GM19193 (cell line): ENCODE data around the gene NECTIN4.

Source experiments
- POLR2A ChIP-seq: IDR thresholded peaks from 4 replicates; pipeline ENCODE4 v1.6.1; 2011; ENCODE audit not compliant: insufficient read depth, insufficient read length; ENCODE audit errors: extremely low read depth

NECTIN4 gene

DNA sequence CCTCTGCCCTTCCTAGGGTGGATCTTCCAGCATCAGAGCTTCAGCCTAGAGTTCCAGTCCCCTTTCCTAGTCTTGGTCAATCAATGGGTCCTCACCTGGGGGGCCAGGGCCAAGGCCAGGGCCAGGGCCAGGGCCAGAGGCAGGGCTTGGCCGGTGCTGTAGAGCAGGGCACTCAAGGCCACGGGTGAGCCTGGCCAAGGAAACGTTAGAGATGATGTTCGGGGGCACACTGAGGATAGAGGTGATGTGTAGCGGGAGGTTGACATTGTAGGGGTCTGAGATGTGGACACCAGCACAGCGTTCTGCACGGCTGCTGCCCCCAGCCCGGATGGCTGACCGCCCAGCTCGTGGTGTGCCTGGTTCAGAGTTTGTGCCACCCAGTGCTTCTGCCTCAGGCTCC is 38.1 kb downstream of the NECTIN4 start:
- TF ChIP-seq POLR2A = no peak

DNA sequence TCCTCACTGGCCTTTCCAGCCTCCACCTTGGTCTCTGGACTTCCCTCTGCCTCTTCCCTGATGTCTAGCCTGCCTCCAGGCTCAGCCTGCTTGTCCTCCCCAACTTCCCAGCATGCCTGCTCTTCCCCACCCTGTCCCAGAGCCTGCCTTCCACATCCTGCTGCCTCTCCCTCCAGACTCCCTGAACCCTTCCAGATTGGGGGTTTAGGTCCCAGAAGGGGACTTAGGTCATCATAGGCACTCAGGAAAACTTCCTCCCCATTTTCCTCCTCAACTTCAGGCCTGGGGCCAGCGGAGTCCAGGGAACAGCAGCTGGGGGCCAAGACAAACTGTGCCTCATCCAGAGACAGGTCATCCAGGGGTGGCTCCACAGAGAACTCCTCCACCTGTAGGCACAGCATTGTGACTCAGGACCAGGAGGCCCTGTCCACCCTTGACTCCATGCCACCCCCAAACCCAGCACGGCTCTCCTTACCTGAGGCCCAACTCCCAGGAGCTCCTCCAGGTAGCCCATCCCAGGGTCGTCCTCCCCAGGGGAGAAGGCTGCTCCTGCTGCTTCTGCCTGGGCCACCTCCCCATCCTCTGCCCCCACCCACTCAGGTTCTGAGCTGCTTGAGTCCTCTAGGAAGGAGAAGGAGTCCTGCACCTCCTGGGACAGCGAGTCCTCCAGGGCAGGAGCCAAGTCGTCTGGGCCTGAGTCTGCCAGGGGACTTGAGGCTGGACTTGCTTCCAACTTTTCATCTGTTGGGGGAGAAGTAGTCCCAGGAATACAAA is 40.2 kb downstream of the NECTIN4 start:
- TF ChIP-seq POLR2A = no peak

DNA sequence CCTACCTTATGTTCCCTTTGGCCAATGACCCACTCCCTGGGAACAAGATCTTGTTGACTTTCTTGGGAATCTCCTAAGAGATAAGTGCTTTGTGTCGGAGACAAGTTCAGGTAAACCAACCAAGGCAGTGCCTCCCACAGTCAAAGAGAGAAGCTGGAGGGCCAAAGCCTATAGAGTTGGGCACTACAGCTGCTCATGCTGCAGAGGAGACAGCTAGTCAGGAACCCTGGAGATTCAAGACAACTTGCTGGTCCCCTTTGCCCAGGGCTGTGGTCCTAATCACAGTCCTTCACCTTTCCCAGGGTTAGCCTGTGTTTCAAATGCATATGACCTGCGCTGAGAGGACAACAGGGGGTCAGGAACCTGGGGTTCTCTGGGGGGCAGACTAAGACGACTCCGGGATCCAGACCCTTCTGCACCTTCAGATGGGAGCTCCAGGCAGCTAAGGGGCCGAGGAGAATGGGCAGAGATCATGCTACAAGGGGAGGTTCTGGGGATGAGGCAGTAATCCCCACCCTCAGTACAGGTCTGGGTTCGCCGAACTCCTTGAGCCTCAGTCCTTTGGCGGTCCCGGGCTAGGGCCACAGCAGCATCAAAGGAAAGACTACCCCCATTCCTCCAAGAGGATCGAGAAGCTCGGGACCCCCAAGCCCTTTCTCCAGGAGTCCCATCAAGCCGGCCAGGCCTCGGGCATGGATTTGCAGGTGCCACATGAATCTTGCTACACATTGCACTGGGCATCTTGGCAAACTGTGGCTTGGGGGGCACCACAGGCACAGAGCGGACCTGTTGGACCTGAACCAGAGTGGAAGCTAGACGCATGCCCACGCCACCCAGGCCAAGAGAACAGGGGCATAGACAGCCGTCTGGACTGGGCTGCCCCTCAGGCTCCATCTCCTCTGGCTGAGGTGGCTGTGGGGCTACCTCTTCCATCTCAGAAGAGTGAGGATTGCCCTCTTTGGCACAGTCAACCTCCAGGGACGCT is 41.6 kb downstream of the NECTIN4 start:
- TF ChIP-seq POLR2A = no peak

DNA sequence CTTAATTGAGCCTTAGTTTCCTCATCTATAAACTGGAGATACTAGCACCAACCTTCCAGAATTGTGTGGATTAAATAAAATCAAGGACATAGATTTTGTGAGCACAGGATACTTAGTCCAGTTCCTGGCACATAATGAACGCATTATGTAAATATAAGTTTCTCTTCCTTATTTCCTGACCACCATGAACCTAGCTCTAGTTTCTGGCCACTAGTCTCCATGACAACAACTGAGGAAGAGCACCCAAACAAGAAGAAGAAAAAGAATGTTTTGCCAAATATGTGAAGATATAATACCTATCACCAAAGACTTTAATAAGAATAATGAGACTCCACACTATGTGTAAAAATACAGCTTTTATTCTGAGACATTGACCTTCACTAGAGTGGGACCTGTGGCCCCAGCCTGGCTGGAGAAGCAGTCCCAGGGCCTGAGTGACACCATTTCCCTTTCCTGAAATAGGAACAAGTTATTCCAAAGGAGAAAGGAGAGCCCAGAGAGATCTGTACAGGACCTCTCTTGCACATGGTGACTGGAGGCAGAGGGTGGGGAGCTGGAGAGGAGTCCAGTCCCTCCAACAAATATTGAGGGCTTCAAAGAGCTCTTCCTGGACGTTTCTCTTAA is 42.6 kb downstream of the NECTIN4 start:
- TF ChIP-seq POLR2A = peak; percentile 7

DNA sequence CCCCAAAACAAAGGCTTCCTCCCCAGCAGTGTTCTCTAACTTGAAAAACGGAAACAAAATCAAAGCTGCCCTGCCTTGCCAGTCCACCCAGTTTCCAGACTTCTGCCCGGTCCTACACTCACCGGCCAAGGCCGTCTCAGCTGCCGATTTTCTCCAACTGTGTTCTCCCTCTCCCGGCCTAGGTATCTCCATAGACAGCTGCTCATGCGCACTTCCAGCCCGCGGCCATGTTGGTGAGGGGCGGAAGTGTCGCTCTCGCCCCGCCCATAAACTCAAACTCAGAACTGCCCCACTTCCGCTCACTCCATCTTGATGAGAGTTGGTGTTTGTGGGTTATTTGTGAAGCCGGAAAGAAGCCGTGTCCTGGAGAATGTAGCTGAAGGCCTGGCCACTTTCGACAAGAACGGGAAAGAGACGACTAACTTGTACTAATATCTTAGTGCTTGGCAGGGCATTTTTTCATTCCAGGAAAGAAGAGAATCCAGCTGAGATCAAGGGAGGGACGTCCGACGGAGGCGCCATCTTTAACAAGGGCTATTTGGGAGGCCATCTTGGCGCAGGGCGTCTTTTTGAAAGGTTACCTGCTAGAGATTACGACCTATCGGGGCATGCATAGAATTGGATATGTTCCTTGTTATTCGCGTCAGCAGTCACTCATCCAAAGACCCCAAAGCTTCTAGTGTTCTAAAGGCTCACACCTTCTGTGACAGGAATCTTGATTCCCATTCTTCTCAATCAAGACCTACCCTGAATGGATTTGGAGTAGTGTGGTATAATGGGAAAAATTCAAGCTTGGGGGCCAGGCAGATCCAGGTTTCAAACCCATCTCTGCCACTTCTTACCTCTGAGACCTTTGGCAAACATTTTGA is 43.4 kb downstream of the NECTIN4 start, which contains the start of gene USF1:
Gene USF1 (minus strand): TSS at position 242 of the 869 bp plus-strand sequence. CDS start 2,702 bp downstream, outside the sequence.
- TF ChIP-seq POLR2A = peak; percentile 76

DNA sequence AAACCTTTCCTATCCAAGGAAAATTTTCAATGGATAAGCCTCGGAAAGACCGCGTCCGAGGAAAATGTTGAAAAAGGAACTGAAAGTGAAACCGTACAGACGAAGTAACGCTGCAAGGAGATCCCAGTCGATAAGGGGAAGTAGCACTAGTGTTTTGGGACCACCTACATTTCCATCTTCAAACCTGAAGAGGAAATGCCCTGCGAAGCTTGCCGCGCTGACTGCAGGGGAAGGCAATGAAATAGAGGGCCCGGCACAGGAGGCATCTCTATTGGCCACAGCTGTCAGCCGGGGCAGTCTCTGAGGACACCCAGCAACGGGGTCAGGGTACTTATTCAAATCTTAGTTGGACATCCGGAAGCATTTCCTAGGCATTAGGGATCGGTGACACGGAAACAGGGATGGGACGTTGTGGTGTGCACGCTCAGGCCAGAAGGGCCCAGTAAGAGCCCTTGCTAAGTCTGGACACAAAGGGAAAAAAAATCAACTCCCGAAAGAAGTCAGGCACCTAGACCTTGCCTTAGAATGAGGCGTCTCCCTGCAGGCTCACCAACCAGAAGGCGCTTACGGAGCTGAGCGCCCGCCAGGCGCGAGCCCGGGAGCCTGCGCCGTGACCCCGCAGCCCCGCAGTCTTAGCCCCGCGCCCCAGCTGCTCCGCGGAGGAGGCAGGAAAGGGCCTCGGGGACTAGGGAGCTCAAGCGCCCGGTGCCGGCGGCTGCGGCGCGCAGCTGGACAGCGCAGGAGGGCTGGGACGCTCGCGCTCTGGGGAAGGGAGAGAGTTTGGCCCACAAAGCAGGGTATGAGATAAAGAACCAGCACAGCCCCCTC is 44.2 kb downstream of the NECTIN4 start:
- peak; percentile 64 for TF ChIP-seq POLR2A

DNA sequence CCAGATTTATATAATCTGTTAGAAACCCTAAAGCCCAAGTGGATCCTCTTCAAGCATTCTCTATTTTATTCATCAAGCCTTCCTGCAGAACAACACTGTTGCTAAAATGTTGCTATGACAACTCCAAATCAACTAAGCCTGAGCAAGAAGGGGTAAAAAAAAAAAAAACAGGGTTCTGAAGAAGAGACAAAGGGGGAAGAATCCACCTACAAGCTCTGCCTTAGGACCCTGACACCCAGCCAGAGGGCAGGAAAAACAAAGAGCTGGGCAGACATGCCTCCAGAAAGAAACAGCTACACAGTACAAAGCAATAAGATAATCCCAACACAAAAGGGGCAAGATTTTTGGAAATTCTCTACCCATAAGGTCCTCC is 44.8 kb downstream of the NECTIN4 start:
- no peak for TF ChIP-seq POLR2A

DNA sequence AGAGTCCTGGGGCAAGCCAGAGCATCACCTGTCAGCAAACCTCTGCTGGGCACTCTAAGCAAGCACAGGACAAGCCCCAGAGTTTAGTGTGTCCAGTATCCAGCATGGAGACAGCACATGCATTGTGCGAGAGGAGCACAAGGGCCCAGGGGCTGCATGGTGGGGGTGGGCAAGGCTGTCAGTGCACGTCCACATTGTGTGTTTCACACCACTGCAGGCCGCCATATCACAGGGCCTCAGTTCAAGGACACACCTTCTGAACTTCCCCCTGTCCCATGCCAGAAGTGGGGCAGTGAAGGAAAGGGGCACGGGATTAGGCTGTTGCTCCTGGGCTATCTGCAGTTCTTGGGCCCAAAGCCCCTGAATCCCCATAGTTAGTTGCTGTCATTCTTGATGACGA is 49.8 kb downstream of the NECTIN4 start:
- no peak for TF ChIP-seq POLR2A

DNA sequence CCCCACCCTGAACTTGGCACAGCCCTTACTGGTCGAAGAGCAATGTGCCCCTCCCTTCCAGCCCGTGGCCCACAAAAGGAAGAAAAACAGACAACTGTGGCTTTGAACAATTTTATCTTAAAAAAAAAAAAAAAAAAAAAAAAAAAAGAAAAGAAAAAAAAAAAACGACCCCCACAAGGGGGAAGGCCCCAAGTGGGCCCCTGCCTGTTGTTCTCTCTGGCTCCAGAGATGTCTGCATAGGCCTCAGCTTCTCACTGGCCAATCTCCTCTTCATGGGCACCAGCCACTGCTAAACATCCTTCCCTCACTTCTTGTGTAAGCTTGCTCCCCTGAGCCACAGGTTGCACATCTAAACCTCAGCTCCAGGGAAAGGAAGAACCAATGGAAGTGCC is 50.2 kb downstream of the NECTIN4 start:
- TF ChIP-seq POLR2A = no peak

DNA sequence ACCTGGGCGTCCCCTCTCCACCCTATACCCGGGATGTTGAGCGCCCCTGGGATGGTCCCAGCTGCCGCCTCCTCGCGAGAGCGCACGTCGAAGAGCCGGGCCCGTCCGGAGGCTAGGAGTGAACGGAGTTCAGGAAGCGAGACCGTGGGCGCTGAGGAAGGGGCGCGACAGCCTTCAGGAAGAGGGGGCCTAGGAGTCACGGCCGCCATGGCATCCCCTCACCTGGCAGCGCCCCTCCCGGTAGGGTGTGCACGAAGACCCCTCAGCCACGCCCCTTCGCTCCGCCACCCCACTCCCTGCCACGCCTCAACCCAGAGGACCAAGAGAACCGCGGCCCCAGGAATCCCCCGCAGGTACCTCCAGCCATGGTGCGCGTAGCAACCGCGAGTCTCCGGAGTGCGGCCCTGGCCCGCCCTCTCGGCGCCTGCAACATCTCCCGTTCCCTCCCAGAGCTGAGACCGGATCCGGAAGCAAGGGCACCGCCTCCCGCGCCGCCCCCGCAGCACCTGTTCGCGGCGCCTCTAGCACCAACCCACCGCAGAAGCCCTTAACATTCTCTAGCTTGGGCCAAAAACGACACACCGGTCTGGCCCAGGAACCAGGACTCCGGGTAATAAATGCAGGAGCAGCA is 50.7 kb downstream of the NECTIN4 start, which contains the start of gene TSTD1:
Gene TSTD1 (minus strand): TSS at position 442 of the 631 bp plus-strand sequence. CDS start 75 bp downstream, at position 367.
- peak; percentile 77 for TF ChIP-seq POLR2A

DNA sequence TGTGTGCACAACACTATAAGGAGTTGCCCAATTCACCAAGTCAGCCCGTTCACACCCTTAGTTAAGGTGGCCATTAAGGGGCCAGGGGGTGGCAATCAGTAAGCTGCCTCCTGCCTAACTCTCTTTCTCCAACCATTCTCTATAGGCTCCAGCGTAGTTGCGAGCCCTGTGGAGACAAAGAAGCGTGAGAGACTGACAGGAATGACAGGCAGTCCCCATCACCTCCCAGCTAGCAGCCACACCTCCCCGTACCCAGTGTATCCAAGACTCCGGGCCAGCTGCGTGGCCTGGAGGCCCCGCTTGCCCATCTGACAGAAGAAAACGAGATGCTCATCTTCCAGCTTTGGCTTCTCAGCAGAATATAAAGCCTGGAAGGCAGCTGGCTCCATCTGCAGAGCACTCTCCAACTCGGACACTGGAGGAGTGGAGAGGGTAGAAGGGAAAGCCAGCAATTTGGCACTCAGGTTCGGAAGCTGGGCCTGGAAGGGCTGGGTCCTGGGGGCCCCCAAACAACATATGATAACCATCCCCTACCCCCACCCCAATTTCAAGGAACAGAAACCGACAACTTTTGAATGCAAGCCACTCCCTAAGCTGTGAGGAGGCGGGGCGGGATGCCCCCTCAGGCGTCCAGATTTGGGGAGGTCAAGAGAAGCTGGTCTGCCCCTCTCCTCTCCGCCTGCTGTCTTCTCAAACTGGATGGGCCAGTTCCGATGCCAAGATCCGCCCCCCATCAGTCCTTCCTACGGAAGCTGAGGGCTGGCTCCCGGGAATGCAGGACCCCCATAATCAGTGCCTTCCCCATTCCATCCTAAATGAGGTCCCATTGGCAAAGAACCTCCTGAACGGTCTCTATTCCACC is 51.5 kb downstream of the NECTIN4 start:
- TF ChIP-seq POLR2A = no peak

DNA sequence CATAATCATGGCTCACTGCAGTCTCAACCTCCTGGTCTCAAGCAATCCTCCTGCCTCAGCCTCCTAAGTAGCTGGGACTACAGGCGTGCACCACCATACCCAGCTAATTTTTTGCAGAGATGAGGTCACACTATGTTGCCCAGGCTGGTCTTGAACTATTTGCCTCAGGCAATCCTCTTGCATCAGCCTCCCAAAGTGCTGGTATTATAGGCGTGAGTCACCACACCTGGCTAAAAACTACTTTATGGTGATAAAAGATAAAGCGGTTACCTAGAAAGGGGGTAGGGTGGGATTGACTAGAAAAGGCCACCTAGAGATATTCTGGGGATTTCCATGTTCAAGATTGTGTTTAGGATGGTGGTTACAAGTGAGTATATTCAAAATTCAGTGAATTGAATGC is 55.6 kb downstream of the NECTIN4 start:
- no peak for TF ChIP-seq POLR2A
